HepG2 (cell line): ENCODE data around the gene LRRC8E. TPM values are rescaled to one million over a fixed set of nuclear protein-coding genes. Genes with fewer than 3 reads are reported as not detected.

ENCODE experiments used
- ATAC-seq: fragments of 200-7000 bp; cut with Tn5 transposase; 3 replicates; pipeline ENCODE4 v1.9.1; 2020; ENCODE audit warnings: mild to moderate bottlenecking, moderate library complexity
- BruUV-seq: library from RNA; stranded (reverse); fragments of 400-500 nt; replicated peaks from 2 replicates; lab custom pipeline; 2021; lab: Mats Ljungman, UMichigan
- CTCF ChIA-PET: fragments of 300-600 bp; formaldehyde crosslinking; extraction: SDS; loops from one replicate; lab custom pipeline; 2021; ENCODE audit warnings: low total read pairs, inconsistent platforms, low intra/inter-chr PET ratio; lab: Yijun Ruan, JAX
- POLR2A ChIA-PET: fragments of 350-600 bp; sonication (Branson Sonifier 250); formaldehyde crosslinking; loops from one replicate; lab custom pipeline; 2020; ENCODE audit warnings: antibody characterized with exemption, inconsistent platforms; lab: Yijun Ruan, JAX
- DNase-seq: peaks from one replicate; pipeline ENCODE4 v3.0.0-alpha.2; 2015; ENCODE audit warnings: low spot score
- FAIRE-seq: peaks from 3 replicates; lab custom pipeline; 2011; peaks lifted over from hg19 to GRCh38; lab: Jason Lieb, UNC
- H2AFZ ChIP-seq: one replicate; pipeline ENCODE4 v1.6.1; 2011; ENCODE audit warnings: low read length, inconsistent platforms
- H3K27ac ChIP-seq: fragments of 300-600 bp; 3 replicates; pipeline ENCODE4 v1.8.0; 2011; ENCODE audit warnings: mixed run types, mild to moderate bottlenecking, mixed read lengths, low read length, inconsistent platforms; ENCODE audit not compliant: insufficient read depth; ENCODE audit errors: extremely low read length
- H3K27me3 ChIP-seq, 2 experiments: fragments of 200-600 bp in 1 of 2; 2 replicates in 1 of 2; 3 replicates in 1 of 2; pipeline versions ENCODE4 v1.6.0 to v1.8.0; 2011; ENCODE audit warnings: low read length in 2 of 2, mild to moderate bottlenecking in 2 of 2, moderate library complexity in 2 of 2, inconsistent platforms in 1 of 2; ENCODE audit not compliant: insufficient read depth in 2 of 2, control insufficient read depth in 1 of 2
- H3K36me3 ChIP-seq, 2 experiments: fragments of 200-600 bp in 1 of 2; replicated peaks in 1 of 2; 2 replicates in 1 of 2; 3 replicates in 1 of 2; pipeline versions ENCODE4 v1.5.1 to v1.8.0; 2011; ENCODE audit warnings: low read length in 2 of 2, inconsistent platforms in 1 of 2; ENCODE audit not compliant: insufficient read depth in 2 of 2, control insufficient read depth in 1 of 2
- H3K4me1 ChIP-seq: 2 replicates; pipeline ENCODE4 v1.5.1; 2012; ENCODE audit warnings: low read length, inconsistent platforms; ENCODE audit not compliant: insufficient read depth
- H3K4me2 ChIP-seq: 2 replicates; pipeline ENCODE4 v1.6.0; 2011; ENCODE audit warnings: low read depth, low read length, inconsistent platforms
- H3K4me3 ChIP-seq, 3 experiments: fragments of 200-600 bp in 1 of 3; sonication (generic), shearing (Covaris generic) in 1 of 3; replicated peaks in 1 of 3; 2 replicates each; pipeline ENCODE4 v1.5.1; 2011 to 2016; ENCODE audit warnings: low read length in 3 of 3, inconsistent platforms in 2 of 3, low read depth in 2 of 3, mild to moderate bottlenecking in 2 of 3, control low read depth in 1 of 3, mixed read lengths in 1 of 3; ENCODE audit not compliant: insufficient read depth in 1 of 3
- H3K79me2 ChIP-seq: one replicate; pipeline ENCODE4 v1.6.1; 2011; ENCODE audit warnings: low read length, inconsistent platforms; ENCODE audit not compliant: insufficient read depth
- H3K9ac ChIP-seq: 2 replicates; pipeline ENCODE4 v1.6.0; 2011; ENCODE audit warnings: mild to moderate bottlenecking, low read depth, low read length, inconsistent platforms; ENCODE audit not compliant: insufficient read depth
- H3K9me3 ChIP-seq: 2 replicates; pipeline ENCODE4 v1.5.1; 2012; ENCODE audit warnings: mild to moderate bottlenecking, low read length
- H4K20me1 ChIP-seq: 2 replicates; pipeline ENCODE4 v1.6.0; 2011; ENCODE audit warnings: inconsistent platforms, mild to moderate bottlenecking, low read length, moderate library complexity; ENCODE audit not compliant: insufficient read depth
- CENPX ChIP-seq: sonication (generic); formaldehyde crosslinking; IDR thresholded peaks from 2 replicates; pipeline ENCODE4 v1.9.0; 2021; ENCODE audit warnings: mild to moderate bottlenecking, missing genetic modification reagents, moderate library complexity
- SMAD9 ChIP-seq: sonication (generic); formaldehyde crosslinking; IDR thresholded peaks from 2 replicates; pipeline ENCODE4 v1.5.1; 2020; ENCODE audit warnings: mild to moderate bottlenecking, missing genetic modification reagents
- ZNF296 ChIP-seq: sonication (generic); formaldehyde crosslinking; conservative IDR thresholded peaks from 2 replicates; pipeline ENCODE4 v1.5.0; 2020; ENCODE audit warnings: mild to moderate bottlenecking, missing genetic modification reagents
- ZNF34 ChIP-seq: sonication (generic); formaldehyde crosslinking; IDR thresholded peaks from 2 replicates; pipeline ENCODE4 v1.4.0; 2020; ENCODE audit warnings: mild to moderate bottlenecking, missing genetic modification reagents, borderline replicate concordance
- ZNF773 ChIP-seq: sonication (generic); formaldehyde crosslinking; IDR thresholded peaks from 2 replicates; pipeline ENCODE4 v1.4.0; 2020; ENCODE audit warnings: missing genetic modification reagents, borderline replicate concordance
- WGBS: methylation state at CpG from one replicate; pipeline ENCODE4 v1.1.6; 2017; ENCODE audit warnings: low lambda C conversion rate; 5-methylcytosine and 5-hydroxymethylcytosine counted together
- in situ Hi-C: cut with HindIII; loops from 2 replicates; pipeline ENCODE4 v1.10.0; 2017; ENCODE audit warnings: low pct_unique_long_range_greater_than_20kb; ENCODE audit not compliant: extremely low pct_ligation_motif_present
- intact Hi-C: fragments of 100-400 bp; cut with micrococcal nuclease; formaldehyde crosslinking; loops from one replicate; pipeline ENCODE4 v1.10.0; 2022; ENCODE audit not compliant: unreplicated experiment
- polyA plus RNA-seq, 8 experiments: library from polyadenylated mRNA; depleted of rRNA in 3 of 8; stranded (reverse) in 7 of 8; unstranded in 1 of 8; fragments of >200 nt; fragmentation: Illumina TruSeq in 4 of 8; extraction: Trizol in 4 of 8; gene quantifications; 2 replicates each; pipeline versions ENCODE4 v1.2.1 to v1.2.3, GENCODE V29; 2011 to 2016; ENCODE audit warnings: low read depth in 4 of 8, missing spikeins in 1 of 8, mixed read lengths in 1 of 8; ENCODE audit not compliant: insufficient read depth in 1 of 8
- total RNA-seq, 5 experiments: library from RNA; depleted of rRNA; stranded (reverse); fragments of >200 nt; fragmentation: Illumina TruSeq; extraction: Trizol; gene quantifications; 2 replicates each; pipeline ENCODE4 v1.2.3, GENCODE V29; 2016; ENCODE audit warnings: low read depth in 1 of 5
- TF ChIP-seq, protein P1 (sequence below): sonication (generic); formaldehyde crosslinking; IDR thresholded peaks from 2 replicates; pipeline ENCODE4 v1.5.1; 2020; ENCODE audit warnings: missing genetic modification reagents, mild to moderate bottlenecking, borderline replicate concordance
- TF ChIP-seq, protein P2 (sequence below): sonication (generic); formaldehyde crosslinking; IDR thresholded peaks from 2 replicates; pipeline ENCODE4 v1.5.1; 2020; ENCODE audit warnings: mild to moderate bottlenecking, missing genetic modification reagents, moderate library complexity

LRRC8E gene
- total and polyA plus RNA-seq, 2 of the 13 experiments (the other 11 are each of a cell fraction or from before 2014, with no cell fraction given), result 8.0 to 10.3 TPM

DNA sequence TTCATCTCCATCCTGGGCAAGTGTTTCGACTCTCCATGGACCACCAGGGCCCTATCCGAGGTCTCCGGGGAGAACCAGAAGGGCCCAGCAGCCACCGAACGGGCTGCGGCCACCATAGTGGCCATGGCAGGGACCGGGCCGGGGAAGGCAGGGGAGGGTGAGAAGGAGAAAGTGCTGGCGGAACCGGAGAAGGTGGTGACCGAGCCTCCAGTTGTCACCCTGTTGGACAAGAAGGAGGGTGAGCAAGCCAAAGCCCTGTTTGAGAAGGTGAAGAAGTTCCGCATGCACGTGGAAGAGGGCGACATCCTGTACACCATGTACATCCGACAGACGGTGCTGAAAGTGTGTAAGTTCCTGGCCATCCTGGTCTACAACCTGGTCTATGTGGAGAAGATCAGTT, 10.7 kb downstream of the LRRC8E start:
- in situ Hi-C loops, result no loop called here
- Histone ChIP-seq H3K79me2 (peaks cover 6% of the 10 kb centered on the region), H3K36me3 (peaks cover 9 to 15% of the 10 kb centered on the region in 2 experiments; a peak in 2 of 5 replicates), H3K27ac (no peak overlapping the region), H3K4me2 (no peak overlapping the region), H3K4me3 (no peak overlapping the region), H4K20me1 (no peaks in the 10 kb centered on the region), H3K27me3 (no peaks in the 10 kb centered on the region), H3K4me1 (peaks cover 49% of the 10 kb centered on the region), H2AFZ (no peak overlapping the region)
- intact Hi-C loops, result no loop called here
- ChIA-PET CTCF (no interaction called here), POLR2A (interaction anchor here (1.4 to 2.8 kb wide), 2 partner anchors 11 to 13 kb away, joined by 4 to 34 read pairs; partner anchors contain the start of gene LRRC8E)
- BruUV-seq, result no TSS peak
- WGBS, result 97% methylated on average over 14 of the region's 16 CpGs
- TF ChIP-seq, protein P1, sequence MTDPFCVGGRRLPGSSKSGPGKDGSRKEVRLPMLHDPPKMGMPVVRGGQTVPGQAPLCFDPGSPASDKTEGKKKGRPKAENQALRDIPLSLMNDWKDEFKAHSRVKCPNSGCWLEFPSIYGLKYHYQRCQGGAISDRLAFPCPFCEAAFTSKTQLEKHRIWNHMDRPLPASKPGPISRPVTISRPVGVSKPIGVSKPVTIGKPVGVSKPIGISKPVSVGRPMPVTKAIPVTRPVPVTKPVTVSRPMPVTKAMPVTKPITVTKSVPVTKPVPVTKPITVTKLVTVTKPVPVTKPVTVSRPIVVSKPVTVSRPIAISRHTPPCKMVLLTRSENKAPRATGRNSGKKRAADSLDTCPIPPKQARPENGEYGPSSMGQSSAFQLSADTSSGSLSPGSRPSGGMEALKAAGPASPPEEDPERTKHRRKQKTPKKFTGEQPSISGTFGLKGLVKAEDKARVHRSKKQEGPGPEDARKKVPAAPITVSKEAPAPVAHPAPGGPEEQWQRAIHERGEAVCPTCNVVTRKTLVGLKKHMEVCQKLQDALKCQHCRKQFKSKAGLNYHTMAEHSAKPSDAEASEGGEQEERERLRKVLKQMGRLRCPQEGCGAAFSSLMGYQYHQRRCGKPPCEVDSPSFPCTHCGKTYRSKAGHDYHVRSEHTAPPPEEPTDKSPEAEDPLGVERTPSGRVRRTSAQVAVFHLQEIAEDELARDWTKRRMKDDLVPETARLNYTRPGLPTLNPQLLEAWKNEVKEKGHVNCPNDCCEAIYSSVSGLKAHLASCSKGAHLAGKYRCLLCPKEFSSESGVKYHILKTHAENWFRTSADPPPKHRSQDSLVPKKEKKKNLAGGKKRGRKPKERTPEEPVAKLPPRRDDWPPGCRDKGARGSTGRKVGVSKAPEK (CRISPR knock-in tag), result no peak
- TF ChIP-seq ZNF773 (CRISPR knock-in tag) (no peak), SMAD9 (CRISPR knock-in tag) (no peak), CENPX (CRISPR knock-in tag) (no peak), ZNF296 (CRISPR knock-in tag) (no peak), ZNF34 (no peak)
- TF ChIP-seq, protein P2, sequence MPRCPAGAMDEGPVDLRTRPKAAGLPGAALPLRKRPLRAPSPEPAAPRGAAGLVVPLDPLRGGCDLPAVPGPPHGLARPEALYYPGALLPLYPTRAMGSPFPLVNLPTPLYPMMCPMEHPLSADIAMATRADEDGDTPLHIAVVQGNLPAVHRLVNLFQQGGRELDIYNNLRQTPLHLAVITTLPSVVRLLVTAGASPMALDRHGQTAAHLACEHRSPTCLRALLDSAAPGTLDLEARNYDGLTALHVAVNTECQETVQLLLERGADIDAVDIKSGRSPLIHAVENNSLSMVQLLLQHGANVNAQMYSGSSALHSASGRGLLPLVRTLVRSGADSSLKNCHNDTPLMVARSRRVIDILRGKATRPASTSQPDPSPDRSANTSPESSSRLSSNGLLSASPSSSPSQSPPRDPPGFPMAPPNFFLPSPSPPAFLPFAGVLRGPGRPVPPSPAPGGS (CRISPR knock-in tag), result no peak
- TF ChIP-seq, all 625 proteins: peak for 0
- H3K9ac ChIP-seq, result no peak overlapping the region
- H3K9me3 ChIP-seq, result no peaks in the 10 kb centered on the region
- ATAC-seq (no peak), FAIRE-seq (no peak), DNase-seq (no peak)
